Endodermal cell (in vitro differentiated cells): Measurements from ENCODE around the gene TTN. TPM values are rescaled to one million over a fixed set of nuclear protein-coding genes. Genes with fewer than 3 reads are reported as not detected.

Source experiments
- DNase-seq: peaks from one replicate; pipeline ENCODE4 v3.0.0-alpha.2; 2017
- H3K27ac ChIP-seq: 2 replicates; pipeline ENCODE4 v1.5.1; 2013; ENCODE audit warnings: mild to moderate bottlenecking, low read depth, low read length, moderate library complexity
- H3K27me3 ChIP-seq: 2 replicates; pipeline ENCODE4 v1.6.1; 2013; ENCODE audit warnings: mild to moderate bottlenecking, low read length, moderate library complexity; ENCODE audit not compliant: insufficient read depth, control insufficient read depth, poor library complexity, severe bottlenecking
- H3K36me3 ChIP-seq: 2 replicates; pipeline ENCODE4 v1.7.0; 2013; ENCODE audit warnings: mild to moderate bottlenecking, low read length, moderate library complexity; ENCODE audit not compliant: control insufficient read depth, insufficient read depth
- H3K4me1 ChIP-seq: one replicate; pipeline ENCODE4 v1.7.0; 2013; ENCODE audit warnings: low read length; ENCODE audit not compliant: control insufficient read depth, insufficient read depth
- H3K4me3 ChIP-seq: 2 replicates; pipeline ENCODE4 v1.5.1; 2013; ENCODE audit warnings: mild to moderate bottlenecking, low read length, moderate library complexity
- H3K9ac ChIP-seq: 2 replicates; pipeline ENCODE4 v1.6.1; 2013; ENCODE audit warnings: mild to moderate bottlenecking, low read length, moderate library complexity; ENCODE audit not compliant: poor library complexity, severe bottlenecking; ENCODE audit errors: extremely low read depth
- H3K9me3 ChIP-seq: 2 replicates; pipeline ENCODE4 v1.6.1; 2013; ENCODE audit warnings: mild to moderate bottlenecking, low read length, moderate library complexity; ENCODE audit not compliant: control insufficient read depth
- H3K27ac Mint-ChIP-seq: 2 replicates; pipeline ENCODE4 v1.8.0; 2020; ENCODE audit warnings: mixed read lengths
- H3K27me3 Mint-ChIP-seq: 2 replicates; pipeline ENCODE4 v1.8.0; 2021; ENCODE audit warnings: mild to moderate bottlenecking, mixed read lengths; ENCODE audit not compliant: insufficient read depth
- H3K36me3 Mint-ChIP-seq: 2 replicates; pipeline ENCODE4 v1.8.0; 2020; ENCODE audit warnings: low read depth, mixed read lengths
- H3K4me1 Mint-ChIP-seq: 2 replicates; pipeline ENCODE4 v1.8.0; 2020; ENCODE audit warnings: mixed read lengths
- H3K4me3 Mint-ChIP-seq: 2 replicates; pipeline ENCODE4 v1.8.0; 2020; ENCODE audit warnings: mild to moderate bottlenecking, moderate library complexity, mixed read lengths
- H3K9me3 Mint-ChIP-seq: 2 replicates; pipeline ENCODE4 v1.8.0; 2020; ENCODE audit warnings: mild to moderate bottlenecking, mixed read lengths
- WGBS, 2 experiments: methylation state at CpG; one replicate each; pipeline versions ENCODE4 v1.1.5 to v1.1.7; 2013; ENCODE audit warnings: missing lambda C conversion rate in 2 of 2, mixed read lengths in 1 of 2; ENCODE audit not compliant: insufficient coverage in 1 of 2, insufficient read length in 1 of 2; 5-methylcytosine and 5-hydroxymethylcytosine counted together
- total RNA-seq, 2 donors: library from RNA; stranded (reverse); fragmentation: NEBNext Ultra II Directional in 1 of 2; extraction: Animal tissue kit (Norgen Biotek cat#: 25700) in 1 of 2; gene quantifications; 2 replicates in 1 of 2; 3 replicates in 1 of 2; pipeline ENCODE4 v1.2.1, GENCODE V29; 2021
- TF ChIP-seq, protein P1 (sequence below): fragments of 200-600 bp; sonication (generic); conservative IDR thresholded peaks from 2 replicates; pipeline ENCODE4 v1.5.0; 2021; ENCODE audit warnings: antibody characterized with exemption, mild to moderate bottlenecking

The TTN gene
- total RNA-seq, 2 donors from 2014 or later, result 101 to 118 TPM

DNA sequence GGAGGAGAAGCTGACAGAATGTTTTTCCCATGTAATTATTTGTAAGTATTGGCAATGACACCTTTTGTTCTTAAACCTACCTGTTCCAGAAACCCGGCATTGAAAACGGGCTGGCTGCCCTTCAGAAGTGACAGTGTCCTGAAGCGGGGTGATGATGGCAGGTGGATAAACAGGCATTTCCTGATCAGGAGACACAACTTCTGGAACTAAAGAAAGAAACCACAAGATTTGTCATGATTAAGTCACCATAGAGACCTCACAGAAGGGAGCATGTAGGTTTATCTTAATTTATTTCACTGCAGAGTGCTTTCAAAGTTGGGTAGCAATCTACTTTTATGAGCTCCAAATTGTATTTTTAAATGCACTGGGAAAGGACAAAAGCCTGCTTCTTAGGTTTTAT lies 43.1 kb downstream of the TTN start:
- H3K27ac Mint-ChIP-seq, result no peak overlapping the region
- H3K4me3 Mint-ChIP-seq, result no peak overlapping the region
- Histone ChIP-seq H3K4me3 (no peak overlapping the region), H3K9me3 (no peaks in the 10 kb centered on the region), H3K4me1 (no peaks in the 10 kb centered on the region), H3K27me3 (no peaks in the 10 kb centered on the region), H3K27ac (no peak overlapping the region), H3K9ac (no peak overlapping the region), H3K36me3 (peaks cover 94% of the 10 kb centered on the region)
- WGBS, 2 experiments, result 92 to 94% methylated on average over 3 of the region's 3 CpGs
- H3K4me1 Mint-ChIP-seq, result no peaks in the 10 kb centered on the region
- no peak for DNase-seq
- peaks cover 68% of the 10 kb centered on the region for H3K36me3 Mint-ChIP-seq
- H3K27me3 Mint-ChIP-seq, result no peaks in the 10 kb centered on the region
- TF ChIP-seq, protein P1, sequence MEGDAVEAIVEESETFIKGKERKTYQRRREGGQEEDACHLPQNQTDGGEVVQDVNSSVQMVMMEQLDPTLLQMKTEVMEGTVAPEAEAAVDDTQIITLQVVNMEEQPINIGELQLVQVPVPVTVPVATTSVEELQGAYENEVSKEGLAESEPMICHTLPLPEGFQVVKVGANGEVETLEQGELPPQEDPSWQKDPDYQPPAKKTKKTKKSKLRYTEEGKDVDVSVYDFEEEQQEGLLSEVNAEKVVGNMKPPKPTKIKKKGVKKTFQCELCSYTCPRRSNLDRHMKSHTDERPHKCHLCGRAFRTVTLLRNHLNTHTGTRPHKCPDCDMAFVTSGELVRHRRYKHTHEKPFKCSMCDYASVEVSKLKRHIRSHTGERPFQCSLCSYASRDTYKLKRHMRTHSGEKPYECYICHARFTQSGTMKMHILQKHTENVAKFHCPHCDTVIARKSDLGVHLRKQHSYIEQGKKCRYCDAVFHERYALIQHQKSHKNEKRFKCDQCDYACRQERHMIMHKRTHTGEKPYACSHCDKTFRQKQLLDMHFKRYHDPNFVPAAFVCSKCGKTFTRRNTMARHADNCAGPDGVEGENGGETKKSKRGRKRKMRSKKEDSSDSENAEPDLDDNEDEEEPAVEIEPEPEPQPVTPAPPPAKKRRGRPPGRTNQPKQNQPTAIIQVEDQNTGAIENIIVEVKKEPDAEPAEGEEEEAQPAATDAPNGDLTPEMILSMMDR, result no peak
- no peaks in the 10 kb centered on the region for H3K9me3 Mint-ChIP-seq

DNA sequence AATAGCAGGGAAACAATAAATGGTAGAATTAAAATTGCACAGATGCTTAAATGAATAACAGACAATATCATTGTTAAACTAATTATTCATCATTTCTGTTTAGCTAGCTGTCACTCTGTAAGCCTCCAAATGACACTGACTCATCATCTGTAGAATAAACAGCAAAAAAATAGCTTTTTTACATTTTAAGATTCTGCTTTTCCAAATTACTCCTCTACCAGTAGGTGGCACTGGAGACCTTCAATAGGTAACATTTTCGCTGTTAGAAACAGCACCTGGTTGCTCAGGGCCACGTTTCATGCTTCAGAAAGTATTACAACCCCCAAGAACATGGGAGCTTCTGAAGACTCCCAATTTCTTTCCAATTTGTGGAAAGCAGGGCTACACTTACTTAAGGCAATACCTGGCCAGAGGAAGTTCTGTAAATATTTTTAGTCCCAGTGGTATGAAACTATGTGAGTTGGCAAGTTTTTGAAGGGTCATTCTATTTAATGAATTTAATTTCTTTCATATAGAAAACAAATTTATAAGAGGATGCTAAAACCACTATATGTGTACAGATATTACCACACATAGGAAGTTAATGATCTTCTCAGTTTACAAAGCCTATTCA lies 45.4 kb downstream of the TTN start:
- Histone ChIP-seq H3K9ac (no peak overlapping the region), H3K4me3 (no peak overlapping the region), H3K27me3 (no peaks in the 10 kb centered on the region), H3K27ac (no peak overlapping the region), H3K4me1 (no peaks in the 10 kb centered on the region), H3K36me3 (peaks cover 94% of the 10 kb centered on the region), H3K9me3 (no peaks in the 10 kb centered on the region)
- WGBS, 2 experiments, result 0 to 17% methylated on average over 1 to 2 of the region's 2 CpGs
- no peak overlapping the region for H3K4me3 Mint-ChIP-seq
- TF ChIP-seq, protein P1, result peak; percentile 85
- no peak overlapping the region for H3K27ac Mint-ChIP-seq
- peaks cover 64% of the 10 kb centered on the region for H3K36me3 Mint-ChIP-seq
- H3K9me3 Mint-ChIP-seq, result no peaks in the 10 kb centered on the region
- no peaks in the 10 kb centered on the region for H3K4me1 Mint-ChIP-seq
- DNase-seq, result peak; percentile 59
- H3K27me3 Mint-ChIP-seq, result no peaks in the 10 kb centered on the region

DNA sequence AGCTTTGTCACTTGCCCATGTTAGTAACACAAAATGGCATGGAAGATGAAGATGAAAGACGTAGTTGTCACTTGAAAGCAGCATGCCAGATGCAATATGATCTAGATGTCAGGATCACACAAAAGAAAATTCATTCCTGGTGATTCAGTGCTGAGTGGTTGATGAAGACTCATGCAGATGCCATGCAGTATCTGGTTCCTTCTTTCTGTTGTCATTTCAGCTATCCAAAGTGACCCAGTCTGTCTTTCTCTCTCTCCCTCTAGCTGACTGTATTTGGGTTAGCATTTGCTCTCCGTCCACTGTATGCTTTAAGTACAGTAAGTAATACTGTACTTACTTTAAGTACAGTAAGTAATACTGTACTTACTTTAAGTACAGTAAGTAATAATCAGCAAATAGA lies 50.4 kb downstream of the TTN start:
- Mint-ChIP-seq H3K4me1 (no peaks in the 10 kb centered on the region), H3K36me3 (peaks cover 72% of the 10 kb centered on the region), H3K27ac (no peak overlapping the region), H3K27me3 (no peaks in the 10 kb centered on the region), H3K4me3 (no peak overlapping the region), H3K9me3 (no peaks in the 10 kb centered on the region)
- Histone ChIP-seq H3K9ac (no peak overlapping the region), H3K27ac (no peak overlapping the region), H3K4me1 (no peaks in the 10 kb centered on the region), H3K27me3 (no peaks in the 10 kb centered on the region), H3K36me3 (peaks cover 98% of the 10 kb centered on the region), H3K4me3 (no peak overlapping the region), H3K9me3 (no peaks in the 10 kb centered on the region)
- TF ChIP-seq, protein P1, result no peak
- whole genome bisulfite sequencing, 2 experiments, result 89 to 92% methylated on average over 1 of the region's 2 CpGs
- DNase-seq, result no peak
